OCI-LY7 (cell line): ENCODE results near the gene GADD45A. TPM values are rescaled to one million over a fixed set of nuclear protein-coding genes. Genes with fewer than 3 reads are reported as not detected.
"Not testable (repeated sequence)": the region's sequence is repeated elsewhere in the genome, so short reads cannot be mapped to it uniquely, and the experiment has no call there.

Experiments used
- BruUV-seq: library from RNA; stranded (reverse); fragments of 400-500 nt; replicated peaks from 2 replicates; lab custom pipeline; 2021; lab: Mats Ljungman, UMichigan
- CTCF ChIA-PET: fragments of 300-600 bp; sonication (Branson Sonifier 250); formaldehyde crosslinking; loops from one replicate; lab custom pipeline; 2022; ENCODE audit warnings: antibody characterized with exemption; ENCODE audit not compliant: unreplicated experiment; lab: Charles Lee
- POLR2A ChIA-PET: fragments of 300-600 bp; sonication (Branson Sonifier 250); formaldehyde crosslinking; loops from one replicate; lab custom pipeline; 2022; ENCODE audit warnings: antibody characterized with exemption; lab: Charles Lee
- DNase-seq: peaks from one replicate; pipeline ENCODE4 v3.0.0-alpha.2; 2015; ENCODE audit warnings: low spot score
- H2AFZ ChIP-seq: fragments of 200-600 bp; sonication (generic), shearing (Covaris generic); 2 replicates; pipeline ENCODE4 v1.6.1; 2014; ENCODE audit warnings: mild to moderate bottlenecking, antibody characterized with exemption, low read length, moderate library complexity
- H3K27ac ChIP-seq: fragments of 200-600 bp; sonication (generic); 2 replicates; pipeline ENCODE4 v1.5.1; 2014; ENCODE audit warnings: mixed run types, low read depth, mild to moderate bottlenecking, moderate library complexity, low read length, inconsistent platforms; ENCODE audit not compliant: poor library complexity, severe bottlenecking
- H3K36me3 ChIP-seq: fragments of 200-600 bp; sonication (generic); 2 replicates; pipeline ENCODE4 v1.6.1; 2014; ENCODE audit warnings: mild to moderate bottlenecking, antibody characterized with exemption, low read length, moderate library complexity, mixed read lengths; ENCODE audit not compliant: insufficient read depth
- H3K4me1 ChIP-seq: fragments of 200-600 bp; sonication (generic); 2 replicates; pipeline ENCODE4 v1.5.1; 2014; ENCODE audit warnings: mild to moderate bottlenecking, low read length; ENCODE audit not compliant: insufficient read depth, poor library complexity, severe bottlenecking
- H3K4me2 ChIP-seq: fragments of 200-600 bp; sonication (generic); 2 replicates; pipeline ENCODE4 v1.6.1; 2014; ENCODE audit warnings: mild to moderate bottlenecking, low read length
- H3K4me3 ChIP-seq: fragments of 200-600 bp; sonication (generic); 2 replicates; pipeline ENCODE4 v1.5.1; 2014; ENCODE audit warnings: mild to moderate bottlenecking, low read depth, low read length; ENCODE audit not compliant: poor library complexity, severe bottlenecking
- H3K79me2 ChIP-seq: fragments of 200-600 bp; sonication (generic); 2 replicates; pipeline ENCODE4 v1.6.1; 2016; ENCODE audit warnings: low read depth, mild to moderate bottlenecking, low read length, moderate library complexity, mixed read lengths; ENCODE audit not compliant: insufficient read depth
- H3K9me2 ChIP-seq: fragments of 200-600 bp; sonication (generic); 2 replicates; pipeline ENCODE4 v1.6.1; 2016; ENCODE audit warnings: mild to moderate bottlenecking, low read length, mixed read lengths; ENCODE audit not compliant: insufficient read depth
- H3K9me3 ChIP-seq: fragments of 200-600 bp; sonication (generic); 2 replicates; pipeline ENCODE4 v1.6.1; 2014; ENCODE audit warnings: mild to moderate bottlenecking, mixed run types, low read length, mixed read lengths
- H4K20me1 ChIP-seq: fragments of 200-600 bp; sonication (generic); 2 replicates; pipeline ENCODE4 v1.6.1; 2014; ENCODE audit warnings: mild to moderate bottlenecking, antibody characterized with exemption, low read length, moderate library complexity, mixed read lengths; ENCODE audit not compliant: insufficient read depth
- CTCF ChIP-seq: fragments of 200-600 bp; sonication (generic); conservative IDR thresholded peaks from 2 replicates; pipeline ENCODE4 v1.5.1; 2014; ENCODE audit warnings: mild to moderate bottlenecking, antibody characterized with exemption, low read length, moderate library complexity, mixed read lengths
- EZH2phosphoT487 ChIP-seq: fragments of 200-600 bp; sonication (generic); IDR thresholded peaks from 2 replicates; pipeline ENCODE4 v1.6.1; 2018; ENCODE audit warnings: low read depth, borderline replicate concordance, mild to moderate bottlenecking, mixed run types, antibody characterized with exemption, low read length, moderate library complexity, mixed read lengths
- intact Hi-C: fragments of 100-400 bp; cut with micrococcal nuclease; formaldehyde crosslinking; loops from one replicate; pipeline ENCODE4 v1.10.0; 2022; ENCODE audit not compliant: unreplicated experiment
- total RNA-seq, 2 experiments: library from RNA; depleted of rRNA in 1 of 2; stranded (reverse); fragments of >200 nt in 1 of 2; shearing (Covaris generic) in 1 of 2; gene quantifications; 2 replicates each; pipeline ENCODE4 v1.2.3, GENCODE V29; 2014 to 2022

The GADD45A gene
- total RNA-seq, 2 experiments from 2014 or later, result 46.8 to 48.6 TPM

GRCh38 chr1:67726224-67726623 is 41.2 kb downstream of the GADD45A start:
- CTCF ChIA-PET, result no interaction called here
- intact Hi-C loops, result no loop called here
- no peaks in the 10 kb centered on the region for H3K9me3 ChIP-seq
- no peak overlapping the region for H3K4me2 ChIP-seq
- POLR2A ChIA-PET, result interaction anchor here (1.0 to 9.0 kb wide), 3 partner anchors 10 to 18 kb away, joined by 3 to 84 read pairs (median 4); no protein-coding TSS in a partner anchor
- H3K4me3 ChIP-seq, result no peak overlapping the region
- peaks cover 36% of the 10 kb centered on the region for H3K4me1 ChIP-seq
- peak overlapping the region; percentile 35; the same call in 1 of the 2 replicates for H2AFZ ChIP-seq
- H3K9me2 ChIP-seq, result no peaks in the 10 kb centered on the region
- H3K79me2 ChIP-seq, result no peaks in the 10 kb centered on the region
- no peak for TF ChIP-seq EZH2phosphoT487
- no peak for TF ChIP-seq CTCF
- no peaks in the 10 kb centered on the region for H4K20me1 ChIP-seq
- H3K27ac ChIP-seq, result no peak overlapping the region
- BruUV-seq, result no TSS peak
- DNase-seq, result no peak
- H3K36me3 ChIP-seq, result no peaks in the 10 kb centered on the region

- TF ChIP-seq CTCF, result no peak
- TF ChIP-seq EZH2phosphoT487, result no peak
- Histone ChIP-seq H3K9me2 (no peaks in the 10 kb centered on the region), H3K27ac (no peak overlapping the region), H3K4me2 (no peak overlapping the region), H3K4me3 (no peak overlapping the region), H3K9me3 (no peaks in the 10 kb centered on the region), H2AFZ (no peak overlapping the region), H3K4me1 (peaks cover 38% of the 10 kb centered on the region), H4K20me1 (no peaks in the 10 kb centered on the region), H3K79me2 (no peaks in the 10 kb centered on the region), H3K36me3 (no peaks in the 10 kb centered on the region)
- BruUV-seq, result no TSS peak
- ChIA-PET CTCF (no interaction called here), POLR2A (interaction anchor here (1.1 to 9.0 kb wide), 5 partner anchors 9 to 29 kb away, joined by 3 to 84 read pairs (median 15); no protein-coding TSS in a partner anchor)
- intact Hi-C loops, result loop anchor here (10.0 kb wide), 1 partner anchor 965 kb away; no protein-coding TSS in a partner anchor
- DNase-seq, result no peak
Observed at GRCh38 chr1:67729872-67730271, 44.9 kb downstream of the GADD45A start.

DNA sequence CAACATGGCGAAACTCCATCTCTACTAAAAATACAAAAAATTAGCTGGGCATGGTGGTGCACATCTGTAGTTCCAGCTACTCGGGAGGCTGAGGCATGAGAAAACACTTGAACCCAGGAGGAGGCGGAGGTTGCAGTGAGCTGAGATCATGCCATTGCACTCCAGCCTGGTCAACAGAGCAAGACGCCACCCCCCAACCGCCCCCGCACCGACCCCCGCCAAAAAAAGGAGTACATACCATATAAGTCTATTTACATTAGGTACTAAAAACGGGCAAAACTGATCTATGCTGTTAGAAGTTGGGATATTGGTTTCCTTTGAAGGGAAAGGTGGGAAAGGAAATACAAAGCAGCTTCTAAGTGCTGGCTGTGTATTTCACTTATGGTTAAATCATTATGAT is 45.3 kb downstream of the GADD45A start:
- DNase-seq, H3K4me3 ChIP-seq, H3K79me2 ChIP-seq, H2AFZ ChIP-seq, H3K4me2 ChIP-seq, H3K27ac ChIP-seq, BruUV-seq, H3K9me2 ChIP-seq, H3K9me3 ChIP-seq, H3K36me3 ChIP-seq, CTCF ChIA-PET, H4K20me1 ChIP-seq: not testable (repeated sequence)
- intact Hi-C loops, result loop anchor here (10.0 kb wide), 1 partner anchor 966 kb away; no protein-coding TSS in a partner anchor
- POLR2A ChIA-PET, result interaction anchor here (0.8 to 9.0 kb wide), 6 partner anchors 9 to 29 kb away, joined by 3 to 84 read pairs (median 10); no protein-coding TSS in a partner anchor
- peaks cover 42% of the 10 kb centered on the region for H3K4me1 ChIP-seq
